Right lobe of liver (tissue), 6 donors: ENCODE results near the gene PACS2. TPM values are rescaled to one million over a fixed set of nuclear protein-coding genes. Genes with fewer than 3 reads are reported as not detected.
"Not testable (repeated sequence)": the region's sequence is repeated elsewhere in the genome, so short reads cannot be mapped to it uniquely, and the experiment has no call there.

Experiments used
- ATAC-seq, 4 donors: fragments of 200-7000 bp; cut with Tn5 transposase; one replicate each; pipeline ENCODE4 v1.9.1; 2020; ENCODE audit warnings: mild to moderate bottlenecking in 4 of 4, moderate library complexity in 4 of 4
- DNase-seq, 3 donors: peaks; one replicate each; pipeline ENCODE4 v3.0.0-alpha.2; 2020
- H3K27ac ChIP-seq, 3 donors: fragments of 200-600 bp; one replicate each; pipeline ENCODE4 v1.8.0; 2022
- H3K27me3 ChIP-seq, 2 donors: fragments of 200-600 bp; one replicate each; pipeline ENCODE4 v1.8.0; 2022
- H3K36me3 ChIP-seq, 4 donors: fragments of 200-600 bp; sonication (generic) in 1 of 4; one replicate each; pipeline versions ENCODE4 v1.5.1 to v1.8.0; 2017 to 2022; ENCODE audit warnings: control low read depth in 1 of 4
- H3K4me1 ChIP-seq, 4 donors: fragments of 200-600 bp; sonication (generic) in 1 of 4; one replicate each; pipeline versions ENCODE4 v1.5.1 to v1.8.0; 2017 to 2022; ENCODE audit warnings: control low read depth in 1 of 4
- H3K4me3 ChIP-seq, 3 donors: fragments of 200-600 bp; one replicate each; pipeline ENCODE4 v1.8.0; 2022
- H3K9me3 ChIP-seq, 4 donors: fragments of 200-600 bp; sonication (generic) in 1 of 4; one replicate each; pipeline versions ENCODE4 v1.5.1 to v1.8.0; 2017 to 2022; ENCODE audit warnings: control low read depth in 1 of 4
- CTCF ChIP-seq, 4 donors: fragments of 200-600 bp in 3 of 4; fragments of 450-650 bp in 1 of 4; IDR thresholded peaks; one replicate each; pipeline versions ENCODE4 v1.5.1 to v1.8.0; 2016 to 2022; ENCODE audit warnings: antibody characterized with exemption in 4 of 4, mild to moderate bottlenecking in 2 of 4
- POLR2A ChIP-seq: fragments of 450-650 bp; IDR thresholded peaks from one replicate; pipeline ENCODE4 v1.6.1; 2017; ENCODE audit warnings: antibody characterized with exemption, mild to moderate bottlenecking
- WGBS: methylation state at CpG from one replicate; pipeline ENCODE4 v1.1.6; 2018; ENCODE audit warnings: low coverage, low lambda C conversion rate; ENCODE audit not compliant: insufficient coverage; ENCODE audit errors: missing lambda C conversion rate; 5-methylcytosine and 5-hydroxymethylcytosine counted together
- intact Hi-C, 2 donors: fragments of 100-400 bp; cut with DNase I; formaldehyde crosslinking; loops; one replicate each; pipeline versions ENCODE4 v1.11.2 to v1.14.1; 2022
- total RNA-seq, 6 experiments: library from RNA; depleted of rRNA in 2 of 6; stranded (reverse); fragments of >200 nt in 2 of 6; fragmentation: NEBNext Ultra II Directional in 3 of 6; extraction: Animal tissue kit (Norgen Biotek cat#: 25700) in 3 of 6; gene quantifications; one replicate each; pipeline versions ENCODE4 v1.1.0 to v1.2.4, GENCODE V29; 2016 to 2023
- donor health status: DM: no; HTN: yes; CAD: no.
- donor health status: DM: no; HTN: no; CAD: no.
- donor health status: DM: no; HTN: no; CAD: no.
- donor health status: DM: no; HTN: yes; CAD: no.
- donor health status: DM: no; HTN: yes; CAD: no.

PACS2 gene
- total RNA-seq, 6 experiments from 2014 or later: 19.8 to 26.7 (median 21.5) TPM

- DNase-seq (peak in 1 of 3 donors; percentile 41), ATAC-seq (no peak)
- TF ChIP-seq POLR2A: no peak
- TF ChIP-seq CTCF (IDR thresholded peaks at IDR 0.05): no peak
- no peak overlapping the region for H3K27ac ChIP-seq
- H3K27me3 ChIP-seq: no peaks in the 10 kb centered on the region
- H3K4me3 ChIP-seq: no peak overlapping the region
- intact Hi-C loops: no loop called here
- no peaks in the 10 kb centered on the region for H3K36me3 ChIP-seq
- no peaks in the 10 kb centered on the region for H3K9me3 ChIP-seq
- WGBS: 67% methylated on average over 1 of the region's 27 CpGs
- H3K4me1 ChIP-seq: peaks cover 0 to 14% (median 6%) of the 10 kb centered on the region in 4 donors
Measured at GRCh38 chr14:105325716-105326567, 11.4 kb downstream of the PACS2 start.

GRCh38 chr14:105326568-105326867, 12.0 kb downstream of the PACS2 start:
- no peak for ATAC-seq
- Histone ChIP-seq H3K27ac (no peak overlapping the region), H3K36me3 (no peaks in the 10 kb centered on the region), H3K9me3 (no peaks in the 10 kb centered on the region), H3K27me3 (no peaks in the 10 kb centered on the region), H3K4me3 (no peak overlapping the region), H3K4me1 (peaks cover 0 to 14% (median 6%) of the 10 kb centered on the region in 4 donors)
- TF ChIP-seq CTCF (IDR thresholded peaks at IDR 0.05) (no peak), POLR2A (no peak)
- no CpG with 5 or more reads among the region's 9 CpGs for WGBS
- DNase-seq: peak in 1 of 3 donors; percentile 44
- intact Hi-C loops: no loop called here

- WGBS: 85% methylated on average over 6 of the region's 34 CpGs
- Histone ChIP-seq H3K27ac (no peak overlapping the region), H3K4me1 (peaks cover 0 to 14% (median 6%) of the 10 kb centered on the region in 4 donors), H3K4me3 (no peak overlapping the region), H3K27me3 (no peaks in the 10 kb centered on the region), H3K36me3 (no peaks in the 10 kb centered on the region), H3K9me3 (no peaks in the 10 kb centered on the region)
- no peak for TF ChIP-seq POLR2A
- no peak for TF ChIP-seq CTCF (IDR thresholded peaks at IDR 0.05)
- DNase-seq (peak in 1 of 3 donors; percentile 50), ATAC-seq (no peak)
- intact Hi-C loops: no loop called here
Measured at GRCh38 chr14:105326891-105327694, 12.5 kb downstream of the PACS2 start.

- H3K27ac ChIP-seq, H3K9me3 ChIP-seq, H3K36me3 ChIP-seq, H3K27me3 ChIP-seq, H3K4me3 ChIP-seq, intact Hi-C loops, ATAC-seq: not testable (repeated sequence)
- WGBS: 98% methylated on average over 7 of the region's 17 CpGs
- peaks cover 0 to 14% (median 6%) of the 10 kb centered on the region in 4 donors for H3K4me1 ChIP-seq
- DNase-seq: peak in 1 of 3 donors; percentile 50
Measured at GRCh38 chr14:105327695-105328045, 13.1 kb downstream of the PACS2 start.
